GM19351 (cell line): ENCODE results near the gene EXOC4.

Experiments
- ATAC-seq: cut with Tn5 transposase; IDR thresholded peaks from one replicate; pipeline ENCODE4 v1.9.1; 2021; ENCODE audit warnings: mild to moderate bottlenecking, moderate library complexity; ENCODE audit not compliant: unreplicated experiment

EXOC4 gene

GRCh38 chr7:134084488-134085144, 831.7 kb downstream of the EXOC4 start:
- ATAC-seq: peak; percentile 84

GRCh38 chr7:134085311-134085710, 832.4 kb downstream of the EXOC4 start:
- no peak for ATAC-seq

- ATAC-seq: no peak
Measured at GRCh38 chr7:134086998-134087735, 834.3 kb downstream of the EXOC4 start.

- no peak for ATAC-seq
Measured at GRCh38 chr7:134088199-134088598, 835.3 kb downstream of the EXOC4 start.

- no peak for ATAC-seq
Measured at GRCh38 chr7:134089446-134089845, 836.6 kb downstream of the EXOC4 start.

GRCh38 chr7:134098072-134098471, 845.2 kb downstream of the EXOC4 start:
- ATAC-seq: no peak

- ATAC-seq: no peak
Measured at GRCh38 chr7:134101716-134102115, 848.8 kb downstream of the EXOC4 start.

- no peak for ATAC-seq
Measured at GRCh38 chr7:134104166-134104565, 851.3 kb downstream of the EXOC4 start.

GRCh38 chr7:134105841-134106240, 853.0 kb downstream of the EXOC4 start:
- ATAC-seq: no peak

- no peak for ATAC-seq
Measured at GRCh38 chr7:134108802-134109201, 855.9 kb downstream of the EXOC4 start.

- ATAC-seq: no peak
Measured at GRCh38 chr7:134113655-134114054, 860.8 kb downstream of the EXOC4 start.

GRCh38 chr7:134114992-134115391, 862.1 kb downstream of the EXOC4 start:
- no peak for ATAC-seq
